ENCODE results near the gene CLTCL1. TPM values are rescaled to one million over a fixed set of nuclear protein-coding genes. Genes with fewer than 3 reads are reported as not detected.

The CLTCL1 gene
- 15.9 TPM for total RNA-seq

DNA sequence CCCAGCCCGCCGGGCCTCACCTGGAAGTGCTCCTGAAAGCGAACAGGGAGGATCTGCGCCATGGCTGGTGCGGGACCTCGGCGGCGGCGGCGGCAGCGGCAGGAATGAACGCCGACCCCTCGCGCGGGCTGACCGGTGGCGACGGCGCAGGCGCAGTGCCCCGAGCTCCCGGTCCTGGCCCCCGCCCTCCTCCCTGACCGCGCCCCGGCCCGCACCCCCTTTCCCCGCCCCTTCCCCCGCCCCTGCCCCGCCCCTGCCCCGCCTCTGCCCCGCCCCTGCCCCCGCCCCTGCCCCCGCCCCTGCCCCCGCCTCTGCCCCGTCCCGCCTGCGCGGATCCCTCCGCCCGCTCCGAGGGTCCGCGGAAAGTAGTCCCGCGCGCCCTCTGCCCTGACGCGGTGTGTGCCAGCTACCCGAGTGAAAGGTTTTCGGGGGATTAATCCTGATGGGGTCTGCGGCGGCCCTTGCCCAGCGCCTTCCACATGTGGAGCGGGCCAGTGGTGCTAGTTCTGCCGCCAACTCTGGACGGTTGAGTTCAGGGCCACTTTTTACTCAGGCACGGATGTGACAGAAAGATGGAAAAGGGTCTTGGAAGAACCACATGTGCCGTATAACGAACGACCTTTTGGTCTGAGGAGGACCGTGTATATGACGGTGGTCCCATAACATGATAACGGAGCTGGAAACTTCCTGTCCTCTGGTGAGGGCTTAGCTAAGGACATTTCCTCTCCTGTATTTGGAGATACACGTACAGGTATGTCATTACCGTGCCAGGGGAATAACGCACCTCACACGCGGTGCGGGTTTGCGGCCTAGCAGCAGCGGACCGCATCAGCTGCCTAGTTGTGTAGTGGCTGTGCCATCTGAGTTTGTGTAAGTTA lies at the start of gene CLTCL1:
CLTCL1 (minus strand) TSS at position 140 of the 878 bp plus-strand sequence; CDS start at position 62, 78 bp downstream.

DNA sequence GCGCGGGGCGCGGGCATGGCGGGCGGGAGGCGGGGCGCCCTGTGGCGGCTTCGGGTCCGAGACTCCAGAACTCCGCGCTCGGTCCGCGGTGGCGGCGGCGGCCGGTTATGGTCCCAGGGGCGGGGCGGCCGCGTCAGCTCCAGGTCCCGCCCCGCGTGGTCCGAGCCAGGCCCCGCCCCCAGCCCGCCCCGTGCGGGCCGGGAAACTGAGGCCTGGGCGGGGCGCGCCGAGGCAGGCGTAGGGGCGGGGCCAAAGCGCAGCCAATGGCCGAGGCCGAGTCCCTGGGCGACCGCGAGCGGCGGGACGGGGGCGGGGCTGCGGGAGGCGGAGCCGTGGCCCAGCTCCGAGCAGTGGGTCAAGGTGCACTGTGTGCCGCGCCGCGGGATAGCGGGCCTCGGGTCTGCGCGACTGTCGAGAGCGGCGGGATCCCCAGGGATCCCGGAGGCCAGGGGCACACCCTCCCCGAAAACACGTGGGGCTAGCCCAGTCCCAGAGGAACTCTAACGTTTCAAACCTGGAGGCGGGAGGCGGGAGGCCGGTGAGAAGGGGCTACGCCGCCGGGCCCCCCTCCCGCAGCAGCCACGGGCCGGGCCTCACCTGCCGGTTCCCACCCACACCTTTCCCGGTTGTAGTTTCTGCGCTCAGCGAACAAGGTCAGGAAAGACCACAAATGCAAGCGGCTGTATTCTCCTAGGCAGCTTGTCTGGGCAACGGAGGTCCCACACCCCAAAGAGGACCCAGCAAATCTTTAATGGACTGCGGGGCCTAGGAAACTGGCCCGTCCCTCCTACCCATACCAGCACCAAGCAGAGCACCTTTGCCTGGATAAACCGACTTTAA lies 112.6 kb downstream of the CLTCL1 start, which contains the start of gene SLC25A1:
SLC25A1 (minus strand) TSS at position 80 of the 840 bp plus-strand sequence; CDS start at position 17, 63 bp downstream.

DNA sequence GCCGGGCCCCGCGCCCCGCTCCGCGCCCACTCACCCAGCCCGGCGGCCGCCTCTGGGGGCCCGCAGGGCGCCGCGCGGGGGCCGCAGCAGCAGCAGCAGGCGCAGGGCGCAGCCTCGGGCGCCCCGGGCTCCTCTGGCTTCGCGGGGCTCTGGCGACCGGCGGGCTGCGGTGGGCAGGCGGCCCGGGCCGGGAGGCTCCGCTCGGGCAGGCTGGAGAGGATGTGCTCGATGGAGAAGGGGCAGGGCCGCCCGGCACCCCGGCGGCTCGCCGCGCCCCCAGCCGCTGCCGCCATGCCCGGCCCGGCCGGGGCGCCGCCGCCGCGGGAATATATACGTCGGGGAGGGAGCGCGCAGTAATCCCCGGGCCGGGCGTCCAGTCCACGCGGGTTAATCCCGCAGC lies 141.5 kb downstream of the CLTCL1 start, which contains the start of gene GSC2:
GSC2 (minus strand) TSS at position 302 of the 400 bp plus-strand sequence; CDS start at position 293, 9 bp downstream.

DNA sequence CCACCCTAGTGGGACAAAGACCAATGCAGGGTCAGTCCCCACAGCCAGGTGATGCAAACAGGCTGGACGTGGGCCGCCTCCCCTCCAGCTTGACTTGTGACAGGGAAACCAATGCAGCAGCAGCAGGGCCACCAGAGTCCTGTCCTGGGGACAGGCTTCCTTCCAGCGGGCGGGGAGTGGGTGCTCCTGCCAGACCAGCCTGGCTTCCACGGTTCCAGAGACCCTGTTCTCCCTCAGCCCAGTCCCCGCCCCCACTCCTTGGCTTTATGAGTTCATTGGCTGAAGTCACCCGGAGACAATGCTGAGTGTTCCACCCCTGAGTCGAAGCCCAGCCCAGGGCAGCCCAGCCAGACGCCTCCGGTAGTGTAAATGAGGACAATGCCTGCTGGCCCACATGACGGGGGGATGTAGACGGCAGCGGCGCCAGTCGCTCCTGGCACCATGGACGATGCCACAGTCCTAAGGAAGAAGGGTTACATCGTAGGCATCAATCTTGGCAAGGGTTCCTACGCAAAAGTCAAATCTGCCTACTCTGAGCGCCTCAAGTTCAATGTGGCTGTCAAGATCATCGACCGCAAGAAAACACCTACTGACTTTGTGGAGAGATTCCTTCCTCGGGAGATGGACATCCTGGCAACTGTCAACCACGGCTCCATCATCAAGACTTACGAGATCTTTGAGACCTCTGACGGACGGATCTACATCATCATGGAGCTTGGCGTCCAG lies 160.4 kb downstream of the CLTCL1 start, which contains the start of gene TSSK2:
TSSK2 (plus strand) TSS at position 350 of the 726 bp plus-strand sequence; CDS start at position 442, 92 bp downstream.

Small RNA genes lying within 50 kb of the gene (small RNA-seq; reads per million reads assigned to genes)
- gene AC000081.1, result not detected
- not detected for gene RF00398

Other genes starting within 250 kb of the CLTCL1 start
- gene DGCR2, start 169.3 kb downstream of the CLTCL1 start, total RNA-seq, result 86.3 TPM
- not detected for gene TSSK2, start 160.4 kb downstream of the CLTCL1 start, total RNA-seq
- gene ESS2, start 147.1 kb downstream of the CLTCL1 start, total RNA-seq, result 10.4 TPM
- gene GSC2, start 141.4 kb downstream of the CLTCL1 start, total RNA-seq, result not detected
- gene SLC25A1, start 113.0 kb downstream of the CLTCL1 start, total RNA-seq, result 36.7 TPM
- gene HIRA, start 140.0 kb upstream of the CLTCL1 start, total RNA-seq, result 26.8 TPM
- 17.5 TPM for gene MRPL40, start 140.8 kb upstream of the CLTCL1 start, total RNA-seq
- gene C22orf39, start 156.0 kb upstream of the CLTCL1 start, total RNA-seq, result 46.1 TPM
- 29.1 TPM for gene UFD1, start 187.5 kb upstream of the CLTCL1 start, total RNA-seq
- 1.8 TPM for gene CDC45, start 188.2 kb upstream of the CLTCL1 start, total RNA-seq
- gene CLDN5, start 232.7 kb upstream of the CLTCL1 start, total RNA-seq, result 91.8 TPM